Mesenchymal stem cell (in vitro differentiated cells and primary cell): Measurements from ENCODE around the gene SLC30A3.
A peak's percentile ranks its signal among the peaks of the same experiment; 100 is the strongest.

ENCODE experiments used
- DNase-seq: peaks from one replicate; pipeline ENCODE4 v3.0.0-alpha.2; 2013
- H2AFZ ChIP-seq: one replicate; pipeline ENCODE4 v1.6.1; 2013; ENCODE audit warnings: low read depth, mild to moderate bottlenecking, control low read depth, inconsistent platforms, low read length, moderate library complexity
- H2AK5ac ChIP-seq: 2 replicates; pipeline ENCODE4 v1.6.1; 2013; ENCODE audit warnings: low read length, moderate library complexity, mild to moderate bottlenecking, inconsistent platforms; ENCODE audit not compliant: severe bottlenecking
- H2BK120ac ChIP-seq: one replicate; pipeline ENCODE4 v1.6.1; 2013; ENCODE audit warnings: low read depth, mild to moderate bottlenecking, inconsistent platforms, low read length, moderate library complexity
- H2BK12ac ChIP-seq, 2 experiments: one replicate each; pipeline ENCODE4 v1.6.1; 2013; ENCODE audit warnings: inconsistent platforms in 2 of 2, low read length in 2 of 2, mild to moderate bottlenecking in 2 of 2, moderate library complexity in 2 of 2, control low read depth in 1 of 2
- H2BK15ac ChIP-seq: one replicate; pipeline ENCODE4 v1.6.1; 2013; ENCODE audit warnings: mild to moderate bottlenecking, low read depth, inconsistent platforms; ENCODE audit not compliant: poor library complexity, severe bottlenecking
- H2BK5ac ChIP-seq: 2 replicates; pipeline ENCODE4 v1.6.1; 2013; ENCODE audit warnings: low read depth, mild to moderate bottlenecking, low read length, control low read depth, inconsistent platforms; ENCODE audit not compliant: poor library complexity, severe bottlenecking
- H3K14ac ChIP-seq, 2 experiments: one replicate each; pipeline ENCODE4 v1.6.1; 2013; ENCODE audit warnings: inconsistent platforms in 2 of 2, low read length in 2 of 2, control low read depth in 1 of 2, mild to moderate bottlenecking in 1 of 2, moderate library complexity in 1 of 2
- H3K18ac ChIP-seq, 2 experiments: one replicate each; pipeline ENCODE4 v1.6.1; 2013; ENCODE audit warnings: inconsistent platforms in 2 of 2, low read length in 2 of 2, control low read depth in 1 of 2, low read depth in 1 of 2, mild to moderate bottlenecking in 1 of 2
- H3K23ac ChIP-seq, 2 experiments: one replicate each; pipeline ENCODE4 v1.6.1; 2013; ENCODE audit warnings: inconsistent platforms in 2 of 2, low read length in 2 of 2, mild to moderate bottlenecking in 2 of 2, moderate library complexity in 2 of 2, control low read depth in 1 of 2
- H3K27ac ChIP-seq: 2 replicates; pipeline ENCODE4 v1.5.1; 2013; ENCODE audit warnings: mild to moderate bottlenecking, moderate library complexity, low read length, control low read depth, inconsistent platforms; ENCODE audit not compliant: poor library complexity, severe bottlenecking
- H3K27me3 ChIP-seq, 2 experiments: 2 replicates each; pipeline versions ENCODE4 v1.6.1 to v1.7.0; 2013; ENCODE audit warnings: low read length in 2 of 2, mild to moderate bottlenecking in 2 of 2, moderate library complexity in 2 of 2, control low read depth in 1 of 2, inconsistent platforms in 1 of 2; ENCODE audit not compliant: control insufficient read depth in 1 of 2, insufficient read depth in 1 of 2
- H3K36me3 ChIP-seq, 2 experiments: 2 replicates each; pipeline versions ENCODE4 v1.6.1 to v1.7.0; 2013; ENCODE audit warnings: low read length in 2 of 2, control low read depth in 1 of 2, inconsistent platforms in 1 of 2, low read depth in 1 of 2, mild to moderate bottlenecking in 1 of 2; ENCODE audit not compliant: insufficient read depth in 2 of 2, control insufficient read depth in 1 of 2
- H3K4ac ChIP-seq, 2 experiments: one replicate each; pipeline ENCODE4 v1.6.1; 2013; ENCODE audit warnings: inconsistent platforms in 2 of 2, low read length in 2 of 2, mild to moderate bottlenecking in 2 of 2, moderate library complexity in 2 of 2, control low read depth in 1 of 2, low read depth in 1 of 2
- H3K4me1 ChIP-seq: 2 replicates; pipeline ENCODE4 v1.6.1; 2013; ENCODE audit warnings: low read depth, low read length, control low read depth; ENCODE audit not compliant: control insufficient read depth, insufficient read depth
- H3K4me2 ChIP-seq: 2 replicates; pipeline ENCODE4 v1.6.1; 2013; ENCODE audit warnings: low read length, mild to moderate bottlenecking, inconsistent platforms; ENCODE audit not compliant: poor library complexity, severe bottlenecking
- H3K4me3 ChIP-seq, 2 experiments: 2 replicates each; pipeline versions ENCODE4 v1.5.1 to v1.7.0; 2013; ENCODE audit warnings: low read length in 2 of 2, mild to moderate bottlenecking in 2 of 2, control low read depth in 1 of 2, low read depth in 1 of 2; ENCODE audit not compliant: insufficient read depth in 1 of 2
- H3K79me1 ChIP-seq: replicated peaks from 2 replicates; pipeline ENCODE4 v1.6.1; 2013; ENCODE audit warnings: mild to moderate bottlenecking, control low read depth, low read length, inconsistent platforms; ENCODE audit not compliant: poor library complexity, severe bottlenecking
- H3K9ac ChIP-seq: 2 replicates; pipeline ENCODE4 v1.7.0; 2013; ENCODE audit warnings: mild to moderate bottlenecking, low read length, moderate library complexity
- H3K9me3 ChIP-seq: 2 replicates; pipeline ENCODE4 v1.7.0; 2013; ENCODE audit warnings: mild to moderate bottlenecking, low read length; ENCODE audit not compliant: control insufficient read depth
- H4K8ac ChIP-seq: one replicate; pipeline ENCODE4 v1.6.1; 2013; ENCODE audit warnings: inconsistent platforms, mild to moderate bottlenecking, low read length, moderate library complexity
- H4K91ac ChIP-seq: one replicate; pipeline ENCODE4 v1.6.1; 2013; ENCODE audit warnings: mild to moderate bottlenecking, low read length, inconsistent platforms
- WGBS: methylation state at CpG from one replicate; pipeline ENCODE4 v1.1.7; 2013; ENCODE audit warnings: mixed read lengths; 5-methylcytosine and 5-hydroxymethylcytosine counted together

SLC30A3 gene

DNA sequence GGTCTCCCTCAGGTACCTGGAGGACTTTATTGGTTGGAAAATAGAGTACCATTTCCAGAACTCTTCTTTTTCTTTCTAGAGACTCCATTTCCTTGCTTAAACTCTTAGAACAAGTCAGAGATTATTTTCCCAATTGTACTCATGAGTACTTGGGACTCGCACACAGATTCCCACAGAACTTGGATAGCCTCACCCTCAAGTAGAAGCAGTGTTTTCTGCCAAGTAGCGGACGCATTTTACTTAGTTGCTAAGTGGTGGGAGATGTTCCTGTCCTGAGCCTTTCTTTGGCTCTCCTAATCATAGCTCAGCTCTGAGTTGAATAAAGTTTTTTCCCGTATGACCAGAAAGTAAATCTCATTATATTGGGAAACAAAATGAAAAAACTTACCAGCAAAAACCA is 17.2 kb downstream of the SLC30A3 start:
- 96% methylated on average over 4 of the region's 4 CpGs for WGBS
- no peak overlapping the region for H2BK15ac ChIP-seq
- H3K36me3 ChIP-seq, result peaks cover 47 to 49% of the 10 kb centered on the region in 2 experiments

DNA sequence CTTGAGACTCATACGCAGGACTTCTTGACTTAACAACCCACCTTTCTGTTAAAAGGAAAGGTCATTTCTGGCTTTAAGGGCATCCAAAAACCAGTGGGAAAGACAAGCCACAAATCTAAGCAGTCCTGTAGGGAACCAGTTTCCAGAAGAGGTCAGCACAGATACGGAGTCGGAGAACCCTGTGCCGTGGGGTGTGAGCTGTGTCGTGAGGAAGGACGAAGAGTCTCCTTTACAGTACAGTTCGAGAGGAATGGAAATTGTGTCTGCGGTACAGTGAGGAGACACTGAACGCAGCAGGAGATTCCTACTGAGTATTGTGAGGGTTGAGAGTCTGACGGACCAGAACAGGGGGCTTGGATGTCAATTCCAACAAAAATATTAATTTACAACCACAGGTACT is 17.7 kb downstream of the SLC30A3 start:
- no peak overlapping the region for H2AK5ac ChIP-seq
- no peaks in the 10 kb centered on the region for H3K9me3 ChIP-seq
- no peak for DNase-seq
- no peak overlapping the region for H2BK12ac ChIP-seq
- peaks cover 2% of the 10 kb centered on the region for H3K4me1 ChIP-seq
- H2BK5ac ChIP-seq, result no peak overlapping the region
- no peak overlapping the region for H4K8ac ChIP-seq
- no peak overlapping the region for H3K4me3 ChIP-seq
- H3K27ac ChIP-seq, result no peak overlapping the region
- H2AFZ ChIP-seq, result no peak overlapping the region
- no peak overlapping the region for H3K18ac ChIP-seq
- no peak overlapping the region for H3K4ac ChIP-seq
- H3K4me2 ChIP-seq, result no peak overlapping the region
- WGBS, result 85% methylated on average over 8 of the region's 10 CpGs
- peaks cover 52 to 54% of the 10 kb centered on the region in 2 experiments for H3K36me3 ChIP-seq
- no peak overlapping the region for H2BK120ac ChIP-seq
- no peaks in the 10 kb centered on the region for H3K79me1 ChIP-seq
- H2BK15ac ChIP-seq, result no peak overlapping the region
- H4K91ac ChIP-seq, result no peak overlapping the region
- H3K9ac ChIP-seq, result no peak overlapping the region
- H3K14ac ChIP-seq, result no peak overlapping the region
- H3K23ac ChIP-seq, result no peak overlapping the region
- H3K27me3 ChIP-seq, result peaks cover 10 to 19% of the 10 kb centered on the region in 2 experiments

More for the DNA sequence above, 17.2 kb downstream of the SLC30A3 start:
- no peak overlapping the region for H3K4ac ChIP-seq
- H4K8ac ChIP-seq, result no peak overlapping the region
- no peak overlapping the region for H3K9ac ChIP-seq
- H3K27ac ChIP-seq, result no peak overlapping the region
- no peak overlapping the region for H3K14ac ChIP-seq
- no peak for DNase-seq
- H3K79me1 ChIP-seq, result no peaks in the 10 kb centered on the region
- no peak overlapping the region for H3K4me2 ChIP-seq
- H3K23ac ChIP-seq, result no peak overlapping the region
- H2AFZ ChIP-seq, result no peak overlapping the region
- H4K91ac ChIP-seq, result no peak overlapping the region
- H3K4me1 ChIP-seq, result peaks cover 5% of the 10 kb centered on the region
- H2AK5ac ChIP-seq, result no peak overlapping the region
- H3K27me3 ChIP-seq, result peaks cover 15 to 24% of the 10 kb centered on the region in 2 experiments
- no peaks in the 10 kb centered on the region for H3K9me3 ChIP-seq
- H3K4me3 ChIP-seq, result no peak overlapping the region
- no peak overlapping the region for H2BK12ac ChIP-seq
- no peak overlapping the region for H2BK5ac ChIP-seq
- H2BK120ac ChIP-seq, result no peak overlapping the region
- no peak overlapping the region for H3K18ac ChIP-seq

DNA sequence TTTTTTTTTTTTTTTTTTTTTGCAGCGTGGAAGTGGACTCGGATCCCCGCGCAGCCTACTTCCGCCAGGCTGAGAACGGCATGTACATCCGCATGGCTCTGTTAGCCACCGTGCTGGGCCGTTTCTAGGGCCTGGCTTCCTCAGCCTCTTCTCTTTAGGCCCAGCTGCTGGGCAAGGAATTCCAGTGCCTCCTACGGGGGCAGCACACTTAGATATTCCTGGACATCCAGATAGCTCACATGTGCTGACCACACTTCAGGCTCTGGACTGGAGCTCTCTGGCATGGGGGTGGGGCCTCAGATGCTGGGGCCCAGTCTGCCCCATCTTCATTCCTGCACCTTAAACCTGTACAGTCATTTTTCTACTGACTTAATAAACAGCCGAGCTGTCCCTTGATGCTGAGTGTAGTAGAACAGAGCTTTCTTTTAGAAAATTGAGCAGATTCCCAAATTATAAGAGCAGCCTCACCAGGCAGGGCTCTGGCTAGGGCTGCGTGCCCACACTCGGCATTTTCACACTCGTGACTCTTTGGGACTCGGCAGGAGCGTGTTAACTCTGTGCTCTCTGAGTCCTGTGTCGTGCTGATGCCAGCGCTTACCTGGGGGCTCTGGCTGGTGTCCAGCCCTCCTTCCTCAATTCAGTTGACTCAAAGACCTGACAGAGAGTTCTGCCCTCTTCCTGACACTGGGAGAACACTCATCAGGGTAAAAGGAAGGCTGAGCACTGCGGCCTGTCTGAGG is 19.3 kb downstream of the SLC30A3 start:
- H4K8ac ChIP-seq, result no peak overlapping the region
- H3K4me3 ChIP-seq, result no peak overlapping the region
- no peak overlapping the region for H2BK12ac ChIP-seq
- peaks cover 3 to 10% of the 10 kb centered on the region in 2 experiments for H3K27me3 ChIP-seq
- H3K9me3 ChIP-seq, result no peaks in the 10 kb centered on the region
- no peak overlapping the region for H2AK5ac ChIP-seq
- H3K4ac ChIP-seq, result no peak overlapping the region
- no peak overlapping the region for H3K18ac ChIP-seq
- H3K27ac ChIP-seq, result no peak overlapping the region
- no peak overlapping the region for H2BK15ac ChIP-seq
- H2AFZ ChIP-seq, result no peak overlapping the region
- H2BK5ac ChIP-seq, result peak overlapping the region; percentile 24
- no peak for DNase-seq
- H3K4me2 ChIP-seq, result no peak overlapping the region
- H3K9ac ChIP-seq, result no peak overlapping the region
- no peak overlapping the region for H3K14ac ChIP-seq
- H2BK120ac ChIP-seq, result no peak overlapping the region
- peaks cover 67% of the 10 kb centered on the region in 2 experiments for H3K36me3 ChIP-seq
- no peaks in the 10 kb centered on the region for H3K4me1 ChIP-seq
- no peak overlapping the region for H3K23ac ChIP-seq
- WGBS, result 97% methylated on average over 19 of the region's 19 CpGs
- H3K79me1 ChIP-seq, result peaks cover 4% of the 10 kb centered on the region
- H4K91ac ChIP-seq, result no peak overlapping the region

DNA sequence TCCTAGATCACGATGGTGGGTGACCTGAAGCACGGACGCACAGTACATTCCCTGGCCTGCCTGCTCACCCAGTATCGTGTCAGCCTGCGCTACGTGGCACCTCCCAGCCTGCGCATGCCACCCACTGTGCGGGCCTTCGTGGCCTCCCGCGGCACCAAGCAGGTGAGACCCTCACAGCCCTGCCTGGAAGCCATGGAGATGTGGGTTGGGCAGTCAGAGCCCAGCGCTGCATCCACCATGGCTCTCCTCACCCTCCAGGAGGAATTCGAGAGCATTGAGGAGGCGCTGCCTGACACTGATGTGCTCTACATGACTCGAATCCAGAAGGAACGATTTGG is 20.3 kb downstream of the SLC30A3 start:
- Histone ChIP-seq H2BK5ac (no peak overlapping the region), H3K9me3 (no peaks in the 10 kb centered on the region), H3K18ac (no peak overlapping the region), H2AK5ac (no peak overlapping the region), H3K4me1 (no peaks in the 10 kb centered on the region), H3K4me3 (peak overlapping the region in 1 of 2 experiments; percentile 15), H3K4ac (no peak overlapping the region), H3K23ac (no peak overlapping the region), H3K36me3 (peaks cover 77% of the 10 kb centered on the region in 2 experiments), H3K9ac (no peak overlapping the region), H3K27ac (no peak overlapping the region), H4K8ac (no peak overlapping the region), H3K14ac (no peak overlapping the region), H3K4me2 (no peak overlapping the region), H3K27me3 (peaks cover 0 to 2% of the 10 kb centered on the region in 2 experiments), H2AFZ (no peak overlapping the region), H2BK120ac (no peak overlapping the region), H2BK15ac (no peak overlapping the region), H2BK12ac (no peak overlapping the region), H4K91ac (no peak overlapping the region), H3K79me1 (peaks cover 8% of the 10 kb centered on the region)
- no peak for DNase-seq
- 97% methylated on average over 16 of the region's 16 CpGs for WGBS
